D721Med (cell line): ENCODE data around the gene DNAJC5G.
"Not testable (repeated sequence)": the region's sequence is repeated elsewhere in the genome, so short reads cannot be mapped to it uniquely, and the experiment has no call there.

Experiments used
- DNase-seq: peaks from one replicate; pipeline ENCODE4 v3.0.0; 2011; ENCODE audit warnings: low spot score; ENCODE audit not compliant: insufficient read length
- FAIRE-seq: peaks from 2 replicates; lab custom pipeline; 2011; peaks lifted over from hg19 to GRCh38; lab: Jason Lieb, UNC
- CTCF ChIP-seq: IDR thresholded peaks from 2 replicates; pipeline ENCODE4 v1.5.1; 2012; ENCODE audit warnings: mild to moderate bottlenecking, control low read depth; ENCODE audit not compliant: insufficient read depth; ENCODE audit errors: missing control alignments

The DNAJC5G gene

GRCh38 chr2:27294928-27295327 is 19.7 kb downstream of the DNAJC5G start:
- DNase-seq (no peak), FAIRE-seq (no peak)
- TF ChIP-seq CTCF = no peak

- no peak for FAIRE-seq
- TF ChIP-seq CTCF = no peak
- DNase-seq = no peak
Measured at GRCh38 chr2:27296481-27296880, 21.2 kb downstream of the DNAJC5G start.

- TF ChIP-seq CTCF = no peak
- FAIRE-seq = no peak
Measured at GRCh38 chr2:27297195-27297594, 22.0 kb downstream of the DNAJC5G start.

GRCh38 chr2:27298391-27299080 is 23.3 kb downstream of the DNAJC5G start:
- no peak for TF ChIP-seq CTCF

More at GRCh38 chr2:27297195-27297594, 22.0 kb downstream of the DNAJC5G start:
- no peak for DNase-seq

GRCh38 chr2:27300606-27301005 is 25.4 kb downstream of the DNAJC5G start:
- not testable (repeated sequence) for FAIRE-seq, DNase-seq

More at GRCh38 chr2:27298391-27299080, 23.3 kb downstream of the DNAJC5G start:
- DNase-seq (no peak), FAIRE-seq (no peak)

GRCh38 chr2:27303093-27304025 is 28.1 kb downstream of the DNAJC5G start:
- peak; percentile 88 for TF ChIP-seq CTCF
- no peak for FAIRE-seq
- peak; percentile 73 for DNase-seq

- DNase-seq (no peak), FAIRE-seq (no peak)
- no peak for TF ChIP-seq CTCF
Measured at GRCh38 chr2:27304488-27305240, 29.4 kb downstream of the DNAJC5G start.
